GM19099 (cell line): ENCODE data around the gene ETS1.

Experiments used
- POLR2A ChIP-seq: IDR thresholded peaks from 3 replicates; pipeline ENCODE4 v1.6.1; 2011; ENCODE audit warnings: low read depth; ENCODE audit not compliant: insufficient read length; ENCODE audit errors: extremely low read depth

ETS1 gene

GRCh38 chr11:128567130-128567529 is 20.2 kb downstream of the ETS1 start:
- no peak for TF ChIP-seq POLR2A

- TF ChIP-seq POLR2A: no peak
These were observed 21.5 kb downstream of the ETS1 start for GRCh38 chr11:128565881-128566280.

- TF ChIP-seq POLR2A: no peak
These were observed 22.6 kb downstream of the ETS1 start for GRCh38 chr11:128564642-128565245.

DNA sequence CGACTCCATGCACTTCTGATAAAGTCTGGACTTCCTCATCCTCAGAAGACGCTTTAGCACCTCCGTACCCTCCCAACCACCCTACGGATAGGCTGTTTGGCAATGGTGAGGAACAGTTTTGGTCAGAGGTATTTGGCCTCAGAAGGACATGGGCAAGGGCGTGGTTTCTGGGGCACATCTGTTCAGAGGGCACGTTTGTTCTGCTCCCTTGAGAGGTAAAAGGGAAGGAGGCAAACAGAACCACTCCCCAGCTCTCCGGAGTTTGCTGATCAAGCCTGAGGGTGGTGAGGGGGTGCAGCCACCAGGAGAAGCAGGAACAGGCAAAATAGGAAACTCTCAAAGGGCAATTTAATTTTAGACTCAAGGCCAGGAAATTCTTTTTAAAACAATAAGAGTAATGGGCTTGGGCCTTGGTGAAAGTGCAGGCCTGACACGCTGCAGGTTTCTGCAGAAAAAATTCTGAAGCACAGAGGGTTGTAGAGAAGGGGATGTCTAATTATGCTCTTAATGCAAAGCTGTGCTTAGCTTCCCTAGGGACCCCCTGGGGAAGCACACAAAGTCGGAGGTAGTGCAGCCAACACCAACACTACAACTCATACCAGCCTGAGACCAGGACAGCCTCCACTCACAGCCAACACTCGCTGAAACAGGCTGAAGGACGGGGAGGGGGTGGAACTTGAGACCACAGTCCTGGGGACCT is 23.3 kb downstream of the ETS1 start:
- TF ChIP-seq POLR2A: no peak

- no peak for TF ChIP-seq POLR2A
These were observed 24.1 kb downstream of the ETS1 start for GRCh38 chr11:128563308-128563707.

DNA sequence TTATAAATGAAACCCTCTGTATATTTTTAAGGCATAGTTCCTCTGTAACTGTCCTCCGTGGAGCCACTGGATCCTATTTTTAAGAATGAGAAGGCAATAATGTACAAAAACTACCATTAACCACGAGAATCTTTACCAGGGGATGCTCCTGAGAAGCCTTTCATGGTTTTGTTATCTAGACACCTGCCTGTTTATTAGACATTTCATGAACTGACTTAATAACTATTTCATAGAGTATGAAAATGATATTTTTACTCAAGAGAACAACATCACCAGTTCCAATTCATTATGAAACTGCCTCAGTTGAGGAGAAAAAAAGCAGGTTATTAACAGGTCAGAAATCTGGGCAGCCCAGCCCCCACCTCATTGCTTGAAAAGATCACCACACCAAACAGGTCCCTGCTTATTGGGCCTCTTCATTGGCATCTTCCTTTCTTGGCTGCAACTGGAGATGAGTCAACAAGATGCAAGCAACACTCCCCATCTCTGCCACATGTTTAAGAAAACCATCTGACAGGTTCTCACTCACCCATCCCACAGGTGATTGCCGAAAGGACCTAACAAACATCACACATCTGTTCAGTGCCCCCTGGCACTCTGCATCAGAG is 27.8 kb downstream of the ETS1 start:
- no peak for TF ChIP-seq POLR2A

DNA sequence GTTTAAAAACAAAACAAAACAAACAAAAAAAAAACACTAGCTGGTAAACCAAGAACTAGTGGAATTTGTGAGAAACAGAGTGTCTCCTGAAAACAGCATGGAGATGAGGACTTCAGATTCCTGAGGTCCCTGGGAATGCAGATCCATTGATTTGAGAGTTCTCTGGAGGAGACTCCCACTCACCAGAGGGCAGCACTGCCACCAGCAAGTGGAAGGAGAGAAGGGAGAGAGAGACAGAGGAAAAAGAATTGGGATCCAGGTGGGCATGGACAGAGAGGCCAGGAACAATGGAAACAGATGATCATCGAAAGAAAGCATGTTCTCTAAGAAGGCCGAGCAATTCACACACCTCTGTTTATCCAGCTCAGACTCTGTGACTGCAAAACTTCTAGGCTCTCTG is 31.8 kb downstream of the ETS1 start:
- TF ChIP-seq POLR2A: no peak

- no peak for TF ChIP-seq POLR2A
These were observed 33.5 kb downstream of the ETS1 start for GRCh38 chr11:128553662-128554362.

DNA sequence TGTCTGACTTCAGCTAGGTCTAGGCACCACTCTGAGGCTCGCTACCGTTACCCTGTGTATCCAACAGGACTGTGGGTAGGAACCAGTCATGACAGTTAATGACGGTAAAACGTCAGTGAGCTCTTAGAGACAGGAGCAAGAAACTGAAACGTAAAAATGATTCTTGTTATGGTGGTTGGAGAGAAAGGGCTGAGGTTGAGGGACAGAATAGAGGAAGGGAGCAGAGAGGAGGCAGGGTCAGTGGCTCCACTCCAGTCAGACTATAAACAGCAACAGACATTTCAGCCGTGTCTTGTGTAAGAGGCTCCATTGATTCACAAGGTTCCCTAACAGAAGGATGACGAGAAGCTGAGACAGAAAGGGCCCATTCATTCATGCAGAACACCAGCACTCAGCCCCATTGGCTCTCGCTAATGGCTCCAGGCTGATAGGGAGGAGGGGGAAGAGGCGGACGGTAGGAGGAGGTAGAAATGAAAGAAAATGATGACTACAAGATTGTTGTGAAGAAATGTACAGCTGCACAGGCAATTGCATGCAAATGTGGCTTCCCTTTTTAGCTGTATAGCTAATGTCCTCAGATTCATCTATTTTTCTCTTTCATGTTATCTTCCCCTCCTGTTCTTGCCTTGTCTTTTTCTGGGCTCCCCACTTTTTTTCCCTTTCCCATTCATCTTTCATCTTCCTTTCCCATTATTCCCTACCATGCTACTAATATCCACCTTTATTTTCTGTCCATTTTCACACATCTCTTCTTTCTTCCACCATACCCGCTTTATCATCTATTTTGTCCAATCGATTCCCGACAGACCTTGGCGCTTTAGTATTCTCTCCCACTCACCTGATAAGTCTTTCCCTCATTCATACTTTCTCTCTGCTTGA is 34.3 kb downstream of the ETS1 start:
- TF ChIP-seq POLR2A: peak; percentile 70

DNA sequence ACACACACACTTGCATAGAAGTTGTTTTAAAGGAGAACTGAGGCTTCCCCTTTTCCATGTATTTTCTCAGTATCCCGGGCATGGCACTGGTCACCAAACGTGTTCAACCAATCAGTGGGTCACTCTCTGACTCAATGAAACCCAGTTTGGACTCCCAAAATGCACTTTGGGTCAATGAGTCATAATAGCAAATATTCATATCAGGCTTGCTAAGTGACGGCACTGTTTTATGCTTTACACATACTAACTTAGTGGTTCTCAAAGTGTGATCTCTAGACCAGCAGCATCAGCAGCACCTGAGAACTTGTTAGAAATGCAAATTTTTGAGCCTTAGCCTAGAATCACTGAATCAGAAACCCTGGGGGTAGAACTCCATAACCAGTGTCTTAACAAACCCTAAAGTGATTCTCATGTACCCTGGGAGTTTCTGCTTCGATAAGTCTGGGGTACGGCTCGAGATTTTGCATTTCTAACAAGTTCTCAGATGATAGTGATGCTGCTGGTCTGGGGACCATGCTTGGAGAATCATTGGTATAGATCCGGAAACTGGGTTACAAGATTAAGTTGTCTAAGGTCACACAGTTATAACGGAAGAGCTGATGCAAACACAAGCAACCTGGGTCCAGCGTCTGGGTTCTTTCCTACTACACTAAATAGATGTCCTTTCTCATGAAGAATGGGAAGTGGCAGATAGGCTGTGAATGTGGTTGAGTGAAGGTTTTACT is 35.6 kb downstream of the ETS1 start:
- peak; percentile 46 for TF ChIP-seq POLR2A

GRCh38 chr11:128551058-128551457 is 36.3 kb downstream of the ETS1 start:
- no peak for TF ChIP-seq POLR2A

- TF ChIP-seq POLR2A: no peak
These were observed 37.0 kb downstream of the ETS1 start for GRCh38 chr11:128550261-128550821.

DNA sequence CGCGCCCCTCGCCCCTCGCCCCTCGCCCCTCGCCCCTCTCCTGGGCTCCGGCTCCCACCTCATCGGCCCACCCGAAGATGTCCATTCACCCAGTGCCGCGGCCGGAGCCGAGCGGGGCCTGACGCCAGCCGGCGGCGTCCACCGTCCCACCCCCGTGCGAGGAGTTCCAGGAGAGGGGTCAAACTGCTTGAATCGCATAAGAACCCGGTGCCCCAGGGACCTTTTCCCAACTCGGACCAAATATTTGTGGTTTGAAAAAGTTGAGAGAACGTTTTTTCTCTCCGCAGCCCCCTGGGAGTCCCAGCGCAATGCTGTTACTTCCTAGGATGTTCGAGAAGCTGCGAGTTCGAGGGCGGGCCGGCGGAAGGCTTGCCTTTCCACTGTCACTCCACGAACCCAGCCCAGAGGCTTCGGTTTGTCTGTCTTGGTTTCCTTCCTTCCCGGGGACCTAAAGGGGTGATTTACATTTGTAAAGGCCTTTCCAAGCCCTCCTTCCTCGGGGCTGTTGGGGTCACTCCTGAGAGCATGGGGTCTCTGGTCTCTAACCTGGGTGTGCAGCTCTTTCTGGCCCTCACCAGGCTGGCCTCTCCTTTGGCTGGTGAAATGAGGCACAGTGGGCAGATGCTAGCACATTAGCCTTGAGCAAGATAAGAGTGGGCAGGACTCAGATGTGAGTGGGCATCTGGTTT is 38.0 kb downstream of the ETS1 start:
- TF ChIP-seq POLR2A: no peak
